GM20431 (cell line): ENCODE data around the gene RASGRP2.

Experiments
- in situ Hi-C: fragments of 300-500 bp; cut with MseI, MboI; formaldehyde crosslinking; loops from one replicate; pipeline ENCODE4 v1.15.0; 2020; ENCODE audit warnings: low sequenced_read_pairs; ENCODE audit not compliant: unreplicated experiment

The RASGRP2 gene

GRCh38 chr11:64744544-64745188 is 724 bp upstream of the RASGRP2 start:
- in situ Hi-C loops, result no loop called here

GRCh38 chr11:64742889-64743590 is 902 bp downstream of the RASGRP2 start:
- in situ Hi-C loops, result no loop called here

DNA sequence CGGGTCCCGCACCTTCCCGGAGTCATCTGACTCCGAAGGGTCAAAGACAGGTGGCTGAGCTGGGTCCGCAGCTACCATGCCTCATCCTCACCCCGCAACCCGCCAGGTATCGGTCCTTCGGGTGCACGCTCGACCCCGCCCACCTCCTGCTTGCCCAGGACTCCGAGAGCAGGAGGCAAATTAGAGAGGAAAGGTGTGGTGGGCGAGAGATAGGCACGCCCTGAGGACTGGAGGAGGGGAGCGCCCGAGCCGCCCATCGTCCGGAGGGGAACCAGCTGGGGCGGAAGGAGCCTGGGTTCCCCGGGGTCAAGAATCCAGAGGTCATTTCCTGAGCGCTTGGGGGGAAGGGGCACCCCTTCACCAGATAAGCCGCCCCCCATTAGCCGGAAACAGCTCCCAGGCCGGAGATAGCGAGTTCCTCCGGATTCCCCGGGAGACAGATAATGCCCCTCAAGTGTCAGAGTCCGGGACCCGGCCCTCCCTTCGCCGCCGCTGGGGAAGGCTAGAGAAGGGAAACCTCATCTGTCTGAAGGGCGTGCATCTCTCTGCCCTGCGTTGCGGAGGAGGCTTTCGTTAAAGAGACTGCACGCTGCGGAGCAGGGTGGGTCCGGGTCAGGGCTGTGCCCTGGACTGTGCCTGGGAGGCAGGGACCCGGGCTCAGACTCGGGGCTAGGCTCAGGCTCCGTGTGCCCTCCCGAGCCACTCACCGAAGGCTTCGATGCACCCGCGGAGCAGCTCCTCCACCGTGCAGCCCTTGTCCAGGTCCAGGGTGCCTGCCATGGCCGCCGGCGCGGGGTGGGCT is 1.7 kb downstream of the RASGRP2 start:
- in situ Hi-C loops, result no loop called here

DNA sequence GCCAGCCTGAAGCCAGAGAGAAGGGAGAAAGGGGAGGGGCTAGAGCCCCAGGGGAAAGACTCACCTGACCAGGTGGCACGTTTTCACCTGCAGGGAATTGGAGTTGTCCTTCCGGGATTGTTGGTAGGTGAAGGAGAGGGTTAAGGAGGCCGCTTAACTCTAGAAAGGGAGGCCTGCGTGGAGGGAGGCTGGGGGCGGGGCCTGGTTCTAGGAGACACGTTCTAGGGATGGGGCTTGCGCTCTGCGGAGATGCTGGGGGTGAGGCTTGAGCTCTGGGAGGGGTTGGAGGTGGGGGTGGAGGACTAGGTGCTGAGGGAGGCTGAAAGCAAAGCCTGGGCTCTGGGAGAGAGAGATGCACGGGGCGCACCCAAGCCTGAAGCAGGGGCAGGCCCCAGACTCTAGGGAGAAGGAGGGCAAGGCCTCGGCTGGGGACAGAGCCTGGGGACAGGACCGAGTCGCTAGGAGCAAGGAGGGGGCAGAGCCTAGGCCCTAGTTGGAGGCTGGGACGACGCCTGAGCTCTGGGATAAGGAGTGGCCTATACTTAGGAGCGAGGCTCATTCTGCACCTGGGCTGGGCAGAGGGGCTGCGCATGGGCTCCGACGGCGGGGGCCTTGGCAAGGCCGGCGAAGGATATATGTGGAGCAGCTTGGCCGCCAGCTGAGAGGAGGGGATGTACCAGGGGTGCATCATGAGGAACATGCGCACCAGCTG is 2.4 kb downstream of the RASGRP2 start:
- in situ Hi-C loops, result no loop called here

DNA sequence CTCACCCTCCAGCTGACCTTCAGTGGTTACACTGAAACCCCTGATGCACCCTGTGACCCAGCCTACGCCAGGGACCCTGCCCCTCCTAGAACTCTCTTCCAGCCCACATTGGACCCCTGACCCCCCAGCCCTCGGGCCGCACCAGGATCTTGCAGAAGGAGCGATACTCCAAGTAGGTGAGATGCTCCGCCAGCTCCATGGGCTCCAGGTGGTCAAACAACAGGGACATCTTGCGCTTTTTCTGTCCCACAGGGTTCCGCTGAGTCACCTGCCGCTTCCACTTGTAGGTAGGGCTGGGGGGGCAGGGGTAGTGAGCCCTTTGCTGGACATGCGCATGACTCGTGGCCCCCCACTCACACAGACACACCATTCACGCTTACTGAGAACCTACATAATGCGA is 4.1 kb downstream of the RASGRP2 start:
- in situ Hi-C loops, result no loop called here

DNA sequence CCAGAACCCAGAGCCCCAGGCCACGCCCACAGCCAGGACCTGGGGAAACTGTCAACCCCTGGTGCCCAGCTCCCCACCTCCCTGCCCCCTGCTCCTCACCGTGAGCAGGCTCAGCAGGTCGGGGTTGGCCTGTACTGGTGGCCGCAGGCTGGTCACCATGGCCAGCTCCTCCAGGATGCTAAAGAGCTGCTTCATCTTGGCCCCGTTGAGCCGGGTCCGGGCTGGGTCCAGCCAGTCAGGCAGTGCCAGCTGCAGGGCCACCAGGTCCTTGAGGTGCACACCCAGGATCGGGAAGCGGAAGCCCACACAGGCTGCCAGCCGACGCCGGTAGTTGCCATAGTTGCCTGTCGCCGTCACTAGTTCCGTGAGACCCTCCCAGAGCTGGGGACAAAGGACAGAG is 7.3 kb downstream of the RASGRP2 start:
- in situ Hi-C loops, result no loop called here

- in situ Hi-C loops, result no loop called here
These were observed 8.2 kb downstream of the RASGRP2 start for GRCh38 chr11:64735725-64736259.

- in situ Hi-C loops, result no loop called here
These were observed 8.9 kb downstream of the RASGRP2 start for GRCh38 chr11:64734811-64735724.

DNA sequence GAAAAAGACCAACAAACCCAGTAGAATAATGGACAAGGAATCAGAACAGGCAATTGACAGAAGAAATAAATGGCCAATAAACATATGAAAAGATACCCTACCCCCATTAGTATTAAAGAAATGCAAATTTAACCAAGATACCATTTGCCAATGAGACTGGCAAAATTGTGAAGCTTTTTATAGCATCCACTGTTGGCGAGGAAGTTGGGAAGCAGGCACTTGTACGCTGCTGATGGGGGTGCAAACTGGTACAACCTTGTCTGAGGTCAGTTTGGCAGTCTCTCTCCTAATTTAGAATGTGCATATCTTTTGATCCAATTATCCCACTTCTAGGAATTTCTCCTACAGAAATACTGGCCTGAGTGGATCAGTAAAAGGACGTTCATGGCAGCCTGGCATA is 12.3 kb downstream of the RASGRP2 start:
- in situ Hi-C loops, result no loop called here

- in situ Hi-C loops, result no loop called here
These were observed 14.0 kb downstream of the RASGRP2 start for GRCh38 chr11:64729851-64730382.

DNA sequence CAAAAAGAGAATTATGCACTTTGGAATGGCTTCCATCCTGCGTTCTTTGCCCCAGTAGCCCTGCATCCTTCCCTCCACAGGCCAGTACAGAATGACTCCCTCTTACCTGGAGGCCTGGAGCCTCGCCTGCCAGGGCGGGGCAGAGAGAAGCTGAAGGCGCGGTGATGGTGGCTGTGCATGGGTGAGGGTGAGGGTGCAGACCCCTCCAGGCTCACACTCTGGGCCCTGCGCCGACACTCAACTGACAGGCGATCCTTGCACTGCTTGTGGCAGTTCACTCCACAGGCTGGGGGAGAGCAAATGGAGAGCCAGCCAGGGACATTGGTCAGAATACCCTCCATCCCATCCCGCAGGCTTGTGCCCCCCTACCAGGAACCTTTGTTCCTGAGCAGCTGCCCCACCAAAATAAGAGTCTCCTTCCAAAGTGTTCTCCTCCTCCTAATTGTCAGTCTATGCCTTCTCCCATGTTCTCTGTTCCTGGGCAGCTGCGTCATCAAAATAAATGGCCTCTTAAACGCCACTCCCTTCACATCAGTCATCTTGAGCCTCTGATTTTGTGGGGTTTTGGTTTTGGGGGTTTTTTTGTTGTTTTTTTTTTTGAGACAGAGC is 15.1 kb downstream of the RASGRP2 start:
- in situ Hi-C loops, result no loop called here

DNA sequence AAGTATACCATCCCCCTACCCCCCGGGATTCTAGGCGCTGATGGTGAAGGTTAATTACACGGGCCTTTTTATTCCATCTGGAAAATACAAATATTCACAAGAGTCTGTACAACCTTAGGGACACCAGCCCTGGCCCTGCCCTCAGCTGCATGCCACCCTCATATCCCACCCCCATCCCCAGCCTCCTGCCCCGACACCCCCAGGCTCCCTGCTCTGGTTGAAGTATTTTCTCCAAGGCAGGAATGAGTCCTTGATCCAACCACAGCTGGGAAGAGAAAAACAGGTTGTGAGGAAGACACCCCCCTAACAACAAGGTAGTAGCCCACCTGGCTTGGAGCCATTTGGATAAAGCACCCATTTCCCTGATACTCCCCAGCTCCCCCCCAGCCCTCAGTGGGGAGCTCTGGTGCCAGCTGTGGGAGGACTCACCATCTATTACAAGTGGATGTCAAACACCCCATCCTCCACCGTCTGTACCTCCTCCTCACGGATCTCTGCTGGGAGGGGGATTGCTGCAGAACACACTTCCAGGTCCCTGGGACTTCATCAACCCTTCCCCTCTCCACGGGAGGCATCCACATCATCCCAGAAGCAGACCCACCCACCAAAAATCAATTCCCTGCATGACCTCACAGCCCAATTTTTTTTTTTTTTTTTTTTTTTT is 16.9 kb downstream of the RASGRP2 start:
- in situ Hi-C loops, result no loop called here

- in situ Hi-C loops, result no loop called here
These were observed 17.7 kb downstream of the RASGRP2 start for GRCh38 chr11:64726211-64726641.

GRCh38 chr11:64724863-64725532 is 18.9 kb downstream of the RASGRP2 start:
- in situ Hi-C loops, result no loop called here

GRCh38 chr11:64723907-64724862 is 19.8 kb downstream of the RASGRP2 start:
- in situ Hi-C loops, result no loop called here

- in situ Hi-C loops, result no loop called here
These were observed 20.6 kb downstream of the RASGRP2 start, which contains the start of gene NRXN2 for GRCh38 chr11:64723117-64723906. NRXN2 (minus strand) TSS chr11:64723197; CDS start chr11:64713699, 9,498 bp downstream.
